Measurements from ENCODE around the gene CTPS1. TPM values are rescaled to one million over a fixed set of nuclear protein-coding genes. Genes with fewer than 3 reads are reported as not detected.

The CTPS1 gene
- total RNA-seq, 1 donor from 2014 or later: 25.6 TPM

DNA sequence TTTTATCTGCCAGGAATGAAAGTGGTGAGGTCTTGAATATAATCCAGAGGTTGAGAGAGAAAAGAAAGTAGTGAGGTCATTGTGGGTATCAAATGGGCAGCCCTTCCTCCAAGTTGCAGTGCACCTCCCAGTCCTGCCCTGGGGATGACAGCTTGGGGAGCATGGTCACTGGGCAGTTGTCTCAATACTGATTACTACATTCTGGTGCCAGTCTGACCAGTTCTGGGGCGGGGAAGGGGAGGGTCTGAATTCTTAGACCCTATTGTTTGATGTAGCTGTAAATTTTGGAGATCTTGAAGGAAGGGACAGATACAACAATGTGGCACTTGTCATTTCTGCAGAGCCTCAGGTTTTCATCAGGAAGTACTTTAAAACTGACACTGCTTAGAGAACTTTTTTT, 30.8 kb downstream of the CTPS1 start:
- Mint-ChIP-seq H3K27me3 (ENCODE audit: unreplicated experiment) (no peaks in the 10 kb centered on the region), H3K36me3 (ENCODE audit: unreplicated experiment) (peaks cover 35% of the 10 kb centered on the region), H3K27ac (ENCODE audit: unreplicated experiment) (no peak overlapping the region), H3K4me3 (ENCODE audit: unreplicated experiment) (no peak overlapping the region), H3K4me1 (ENCODE audit: unreplicated experiment) (no peaks in the 10 kb centered on the region), H3K9me3 (ENCODE audit: unreplicated experiment) (no peaks in the 10 kb centered on the region)
- no peak for DNase-seq (ENCODE audit: extremely low spot score, unreplicated experiment)
- TF ChIP-seq, protein P1, sequence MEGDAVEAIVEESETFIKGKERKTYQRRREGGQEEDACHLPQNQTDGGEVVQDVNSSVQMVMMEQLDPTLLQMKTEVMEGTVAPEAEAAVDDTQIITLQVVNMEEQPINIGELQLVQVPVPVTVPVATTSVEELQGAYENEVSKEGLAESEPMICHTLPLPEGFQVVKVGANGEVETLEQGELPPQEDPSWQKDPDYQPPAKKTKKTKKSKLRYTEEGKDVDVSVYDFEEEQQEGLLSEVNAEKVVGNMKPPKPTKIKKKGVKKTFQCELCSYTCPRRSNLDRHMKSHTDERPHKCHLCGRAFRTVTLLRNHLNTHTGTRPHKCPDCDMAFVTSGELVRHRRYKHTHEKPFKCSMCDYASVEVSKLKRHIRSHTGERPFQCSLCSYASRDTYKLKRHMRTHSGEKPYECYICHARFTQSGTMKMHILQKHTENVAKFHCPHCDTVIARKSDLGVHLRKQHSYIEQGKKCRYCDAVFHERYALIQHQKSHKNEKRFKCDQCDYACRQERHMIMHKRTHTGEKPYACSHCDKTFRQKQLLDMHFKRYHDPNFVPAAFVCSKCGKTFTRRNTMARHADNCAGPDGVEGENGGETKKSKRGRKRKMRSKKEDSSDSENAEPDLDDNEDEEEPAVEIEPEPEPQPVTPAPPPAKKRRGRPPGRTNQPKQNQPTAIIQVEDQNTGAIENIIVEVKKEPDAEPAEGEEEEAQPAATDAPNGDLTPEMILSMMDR (IDR thresholded peaks at IDR 0.05): no peak

DNA sequence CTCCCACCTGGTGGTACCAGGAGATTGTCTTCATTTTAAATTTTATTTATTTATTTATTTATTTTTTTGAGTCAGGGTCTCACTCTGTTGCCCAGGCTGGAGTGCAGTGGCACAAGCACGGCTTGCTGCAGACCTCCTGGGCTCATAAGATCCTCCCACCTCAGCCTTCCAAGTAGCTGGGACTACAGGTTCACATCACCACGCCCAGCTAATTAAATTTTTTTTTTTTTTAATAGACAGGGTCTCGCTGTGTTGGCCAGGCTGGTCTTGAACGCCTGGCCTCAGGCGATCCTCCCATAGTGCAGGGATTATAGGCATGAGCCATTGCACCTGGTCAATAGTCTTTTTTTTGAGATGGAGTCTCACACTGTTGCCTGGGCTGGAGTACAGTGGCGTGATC, 33.5 kb downstream of the CTPS1 start:
- TF ChIP-seq, protein P1 (IDR thresholded peaks at IDR 0.05): no peak
- H3K9me3 Mint-ChIP-seq (ENCODE audit: unreplicated experiment): no peaks in the 10 kb centered on the region
- no peaks in the 10 kb centered on the region for H3K4me1 Mint-ChIP-seq (ENCODE audit: unreplicated experiment)
- no peaks in the 10 kb centered on the region for H3K27me3 Mint-ChIP-seq (ENCODE audit: unreplicated experiment)
- peaks cover 27% of the 10 kb centered on the region for H3K36me3 Mint-ChIP-seq (ENCODE audit: unreplicated experiment)
- no peak for DNase-seq (ENCODE audit: extremely low spot score, unreplicated experiment)
- H3K27ac Mint-ChIP-seq (ENCODE audit: unreplicated experiment): no peak overlapping the region
- H3K4me3 Mint-ChIP-seq (ENCODE audit: unreplicated experiment): no peak overlapping the region

DNA sequence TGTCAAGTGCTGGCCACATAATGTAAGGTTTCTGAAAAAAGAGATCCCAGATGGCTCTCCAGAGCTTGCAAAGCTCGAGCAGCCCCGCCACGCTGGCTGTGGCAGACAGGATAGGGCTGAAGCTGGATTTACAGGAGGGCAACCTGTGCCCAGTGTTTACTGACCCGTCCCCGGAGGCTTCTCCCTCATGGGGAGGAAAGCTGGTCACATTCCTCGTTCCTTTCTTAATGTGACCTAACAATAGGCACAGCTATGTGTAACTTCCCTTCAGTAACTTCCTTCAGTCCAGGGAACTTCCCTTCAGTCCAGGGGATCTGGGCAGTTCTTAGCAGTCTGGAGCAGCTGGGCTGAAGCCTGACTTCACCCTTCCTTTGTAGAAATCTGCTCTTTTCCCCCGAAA, 34.3 kb downstream of the CTPS1 start:
- no peak for DNase-seq (ENCODE audit: extremely low spot score, unreplicated experiment)
- H3K27ac Mint-ChIP-seq (ENCODE audit: unreplicated experiment): no peak overlapping the region
- no peak overlapping the region for H3K4me3 Mint-ChIP-seq (ENCODE audit: unreplicated experiment)
- no peaks in the 10 kb centered on the region for H3K9me3 Mint-ChIP-seq (ENCODE audit: unreplicated experiment)
- no peaks in the 10 kb centered on the region for H3K27me3 Mint-ChIP-seq (ENCODE audit: unreplicated experiment)
- peaks cover 23% of the 10 kb centered on the region for H3K36me3 Mint-ChIP-seq (ENCODE audit: unreplicated experiment)
- TF ChIP-seq, protein P1 (IDR thresholded peaks at IDR 0.05): no peak
- H3K4me1 Mint-ChIP-seq (ENCODE audit: unreplicated experiment): no peaks in the 10 kb centered on the region

DNA sequence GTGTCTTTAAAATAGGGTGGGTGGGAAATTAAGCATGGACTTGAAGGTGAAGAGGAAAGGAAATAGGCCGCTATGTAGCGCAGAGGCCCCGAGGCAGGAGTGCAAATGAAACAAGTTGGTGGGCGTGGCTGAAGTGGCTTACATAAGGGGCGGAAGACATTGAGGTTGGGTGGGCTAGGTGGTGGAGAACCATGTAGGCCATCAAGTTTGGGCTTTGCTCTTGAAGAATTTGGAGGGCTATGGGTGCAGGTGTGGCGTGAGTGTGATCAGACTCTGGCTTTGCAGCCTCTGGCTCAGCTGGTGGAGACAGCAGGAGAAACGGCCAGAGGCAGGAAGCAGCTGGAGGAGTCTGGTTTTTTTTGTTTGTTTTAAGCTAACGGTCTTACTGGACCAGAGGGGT, 35.4 kb downstream of the CTPS1 start:
- Mint-ChIP-seq H3K36me3 (ENCODE audit: unreplicated experiment) (peaks cover 13% of the 10 kb centered on the region), H3K9me3 (ENCODE audit: unreplicated experiment) (no peaks in the 10 kb centered on the region), H3K4me3 (ENCODE audit: unreplicated experiment) (no peak overlapping the region), H3K27ac (ENCODE audit: unreplicated experiment) (no peak overlapping the region), H3K27me3 (ENCODE audit: unreplicated experiment) (no peaks in the 10 kb centered on the region), H3K4me1 (ENCODE audit: unreplicated experiment) (no peaks in the 10 kb centered on the region)
- TF ChIP-seq, protein P1 (IDR thresholded peaks at IDR 0.05): no peak
- DNase-seq (ENCODE audit: extremely low spot score, unreplicated experiment): no peak

DNA sequence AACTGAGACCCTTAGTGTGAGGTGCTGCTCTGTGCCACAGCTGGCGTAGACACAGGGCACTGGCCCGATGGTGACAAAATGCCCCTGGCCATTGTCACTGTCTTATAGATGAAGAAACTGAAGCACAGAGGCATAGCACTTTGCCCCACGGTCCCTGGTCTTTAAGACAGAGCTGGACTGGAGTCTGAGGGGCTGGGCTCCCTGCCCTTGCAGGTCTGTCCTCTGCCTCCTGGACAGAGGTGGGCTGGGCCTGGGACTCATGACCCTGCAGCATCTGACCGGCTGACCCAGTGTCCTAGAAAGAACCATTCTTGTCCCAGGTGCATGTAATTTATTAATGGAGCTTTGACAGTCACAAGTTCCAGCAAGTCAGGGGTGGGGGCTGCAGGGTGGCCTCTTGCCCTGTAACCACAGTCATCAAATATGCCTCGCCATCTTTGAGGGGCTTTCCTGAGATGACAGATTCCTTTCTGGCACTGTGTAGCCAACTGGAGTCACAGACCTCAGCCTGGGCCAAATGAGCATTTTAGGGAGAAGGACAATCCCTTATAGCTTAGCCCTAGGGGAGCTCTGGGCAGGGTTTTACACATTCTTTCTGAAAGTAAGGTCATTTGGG, 35.9 kb downstream of the CTPS1 start:
- no peaks in the 10 kb centered on the region for H3K9me3 Mint-ChIP-seq (ENCODE audit: unreplicated experiment)

More for the DNA sequence above, 35.9 kb downstream of the CTPS1 start:
- no peaks in the 10 kb centered on the region for H3K27me3 Mint-ChIP-seq (ENCODE audit: unreplicated experiment)
- H3K4me3 Mint-ChIP-seq (ENCODE audit: unreplicated experiment): no peak overlapping the region
- TF ChIP-seq, protein P1 (IDR thresholded peaks at IDR 0.05): no peak
- H3K4me1 Mint-ChIP-seq (ENCODE audit: unreplicated experiment): no peaks in the 10 kb centered on the region
- no peak for DNase-seq (ENCODE audit: extremely low spot score, unreplicated experiment)
- H3K36me3 Mint-ChIP-seq (ENCODE audit: unreplicated experiment): peaks cover 8% of the 10 kb centered on the region
- H3K27ac Mint-ChIP-seq (ENCODE audit: unreplicated experiment): no peak overlapping the region

Data from osteocyte (in vitro differentiated cells).